K562 (cell line): ENCODE data around the gene SYT7. TPM values are rescaled to one million over a fixed set of nuclear protein-coding genes. Genes with fewer than 3 reads are reported as not detected.
A peak's percentile ranks its signal among the peaks of the same experiment; 100 is the strongest.

Experiments used
- ETV6 ChIP-seq, 3 experiments: fragments of 150-350 bp in 1 of 3; sonication (generic) in 1 of 3; formaldehyde crosslinking in 1 of 3; IDR thresholded peaks; 2 replicates each; pipeline versions ENCODE4 v1.6.1 to v1.8.0; 2014 to 2022; ENCODE audit warnings: borderline replicate concordance in 2 of 3, low read depth in 2 of 3, antibody characterized with exemption in 1 of 3, low read length in 1 of 3, mild to moderate bottlenecking in 1 of 3, missing genetic modification reagents in 1 of 3
- KDM4B ChIP-seq, 2 experiments: fragments of 450-650 bp in 1 of 2; sonication (generic) in 1 of 2; IDR thresholded peaks; 2 replicates each; pipeline ENCODE4 v1.6.1; 2016 to 2017; ENCODE audit warnings: borderline replicate concordance in 2 of 2, antibody characterized with exemption in 1 of 2, low read depth in 1 of 2, mild to moderate bottlenecking in 1 of 2
- KLF13 ChIP-seq: fragments of 450-650 bp; IDR thresholded peaks from 2 replicates; pipeline ENCODE4 v1.6.1; 2016; ENCODE audit warnings: missing genetic modification characterization, low read depth, mild to moderate bottlenecking, missing compliant biosample characterization, moderate library complexity, borderline replicate concordance
- MBD2 ChIP-seq: sonication (generic); IDR thresholded peaks from 2 replicates; pipeline ENCODE4 v1.6.1; 2016; ENCODE audit warnings: low read depth, borderline replicate concordance
- MTA3 ChIP-seq: fragments of 450-650 bp; formaldehyde crosslinking; IDR thresholded peaks from 2 replicates; pipeline ENCODE4 v1.6.1; 2017; ENCODE audit warnings: mild to moderate bottlenecking, borderline replicate concordance
- POU5F1 ChIP-seq: fragments of 150-350 bp; IDR thresholded peaks from 2 replicates; pipeline ENCODE4 v1.6.1; 2014; ENCODE audit warnings: borderline replicate concordance, low read length, low read depth, mild to moderate bottlenecking; ENCODE audit not compliant: partially characterized antibody
- RBM17 ChIP-seq: fragments of 200-400 bp; formaldehyde crosslinking; IDR thresholded peaks from 2 replicates; pipeline ENCODE4 v1.6.1; 2017; ENCODE audit warnings: low read depth, mild to moderate bottlenecking, low read length, borderline replicate concordance
- RBM39 ChIP-seq: fragments of 200-400 bp; formaldehyde crosslinking; optimal IDR thresholded peaks from 2 replicates; pipeline ENCODE3; 2018; ENCODE audit warnings: low read depth, low read length
- SIX5 ChIP-seq, 2 experiments: IDR thresholded peaks; 2 replicates each; pipeline ENCODE4 v1.6.1; 2011; ENCODE audit warnings: low read length in 2 of 2, borderline replicate concordance in 1 of 2, low read depth in 1 of 2, mild to moderate bottlenecking in 1 of 2, moderate library complexity in 1 of 2; ENCODE audit not compliant: insufficient read depth in 1 of 2
- TCFL5 ChIP-seq: fragments of 250-450 bp; sonication (Bioruptor Pico); conservative IDR thresholded peaks from 2 replicates; pipeline ENCODE4 v1.6.1; 2021; ENCODE audit warnings: mild to moderate bottlenecking, moderate library complexity, matching md5 sums
- ZFPM2 ChIP-seq: fragments of 250-450 bp; sonication (Bioruptor Pico); IDR thresholded peaks from 2 replicates; pipeline ENCODE4 v1.5.1; 2022; ENCODE audit warnings: mild to moderate bottlenecking
- ZNF134 ChIP-seq: fragments of 250-450 bp; sonication (Bioruptor Pico); conservative IDR thresholded peaks from 2 replicates; pipeline ENCODE4 v1.4.0; 2020
- ZNF197 ChIP-seq: fragments of 200-800 bp; sonication (Bioruptor generic); IDR thresholded peaks from 2 replicates; pipeline ENCODE4 v1.6.1; 2016; ENCODE audit warnings: low read depth, missing genetic modification characterization, missing compliant biosample characterization
- ZNF384 ChIP-seq: IDR thresholded peaks from 2 replicates; pipeline ENCODE4 v1.6.1; 2012; ENCODE audit warnings: low read depth, low read length, improper control_type of control experiment
- ZNF586 ChIP-seq: fragments of 450-650 bp; formaldehyde crosslinking; conservative IDR thresholded peaks from 2 replicates; pipeline ENCODE4 v1.4.0; 2020; ENCODE audit warnings: mild to moderate bottlenecking, moderate library complexity
- polyA plus RNA-seq, 8 experiments: library from polyadenylated mRNA; depleted of rRNA in 4 of 8; stranded (reverse) in 5 of 8; unstranded in 3 of 8; fragments of >200 nt; fragmentation: Nextera tagmentation in 2 of 8; fragmentation: Illumina TruSeq in 1 of 8; extraction: Ambion mirVana in 2 of 8; extraction: Trizol in 1 of 8; gene quantifications; 2 replicates each; pipeline versions ENCODE4 v1.2.1 to v1.2.3, GENCODE V29; 2011 to 2014; ENCODE audit warnings: inconsistent platforms in 1 of 8, missing spikeins in 1 of 8
- total RNA-seq, 7 experiments: library from RNA; depleted of rRNA in 6 of 7; stranded (reverse); fragments of >200 nt in 6 of 7; fragmentation: Illumina TruSeq in 2 of 7; extraction: Trizol in 2 of 7; gene quantifications; 2 replicates each; pipeline versions ENCODE4 v1.2.1 to v1.2.3, GENCODE V29; 2011 to 2021; ENCODE audit warnings: low replicate concordance in 1 of 7
- TF ChIP-seq, protein P1 (sequence below), 2 experiments: fragments of 450-650 bp in 1 of 2; sonication (generic) in 1 of 2; formaldehyde crosslinking; conservative IDR thresholded peaks; 2 replicates each; pipeline versions ENCODE4 v1.4.0 to v1.8.1; 2020 to 2022; ENCODE audit warnings: mild to moderate bottlenecking in 1 of 2, missing genetic modification reagents in 1 of 2
- TF ChIP-seq, protein P2 (sequence below), 2 experiments: fragments of 200-800 bp in 1 of 2; sonication (Bioruptor generic) in 1 of 2; sonication (generic) in 1 of 2; formaldehyde crosslinking in 1 of 2; IDR thresholded peaks in 1 of 2; conservative IDR thresholded peaks in 1 of 2; 2 replicates each; pipeline versions ENCODE4 v1.5.0 to v1.6.1; 2016 to 2020; ENCODE audit warnings: missing compliant biosample characterization in 1 of 2, missing genetic modification characterization in 1 of 2, missing genetic modification reagents in 1 of 2
- TF ChIP-seq, protein P3 (sequence below): fragments of 250-450 bp; sonication (Bioruptor Pico); IDR thresholded peaks from 2 replicates; pipeline ENCODE4 v1.8.0; 2021; ENCODE audit warnings: borderline replicate concordance, mild to moderate bottlenecking, moderate library complexity; ENCODE audit not compliant: poor library complexity, severe bottlenecking
- TF ChIP-seq, protein P4 (sequence below): fragments of 450-650 bp; IDR thresholded peaks from 2 replicates; pipeline ENCODE4 v1.6.1; 2016; ENCODE audit warnings: mild to moderate bottlenecking

SYT7 gene
- total and polyA plus RNA-seq, 9 of the 15 experiments (the other 6 are each of a cell fraction or from before 2014, with no cell fraction given), result 0.01 to 0.51 (median 0.16) TPM; not detected in 1

DNA sequence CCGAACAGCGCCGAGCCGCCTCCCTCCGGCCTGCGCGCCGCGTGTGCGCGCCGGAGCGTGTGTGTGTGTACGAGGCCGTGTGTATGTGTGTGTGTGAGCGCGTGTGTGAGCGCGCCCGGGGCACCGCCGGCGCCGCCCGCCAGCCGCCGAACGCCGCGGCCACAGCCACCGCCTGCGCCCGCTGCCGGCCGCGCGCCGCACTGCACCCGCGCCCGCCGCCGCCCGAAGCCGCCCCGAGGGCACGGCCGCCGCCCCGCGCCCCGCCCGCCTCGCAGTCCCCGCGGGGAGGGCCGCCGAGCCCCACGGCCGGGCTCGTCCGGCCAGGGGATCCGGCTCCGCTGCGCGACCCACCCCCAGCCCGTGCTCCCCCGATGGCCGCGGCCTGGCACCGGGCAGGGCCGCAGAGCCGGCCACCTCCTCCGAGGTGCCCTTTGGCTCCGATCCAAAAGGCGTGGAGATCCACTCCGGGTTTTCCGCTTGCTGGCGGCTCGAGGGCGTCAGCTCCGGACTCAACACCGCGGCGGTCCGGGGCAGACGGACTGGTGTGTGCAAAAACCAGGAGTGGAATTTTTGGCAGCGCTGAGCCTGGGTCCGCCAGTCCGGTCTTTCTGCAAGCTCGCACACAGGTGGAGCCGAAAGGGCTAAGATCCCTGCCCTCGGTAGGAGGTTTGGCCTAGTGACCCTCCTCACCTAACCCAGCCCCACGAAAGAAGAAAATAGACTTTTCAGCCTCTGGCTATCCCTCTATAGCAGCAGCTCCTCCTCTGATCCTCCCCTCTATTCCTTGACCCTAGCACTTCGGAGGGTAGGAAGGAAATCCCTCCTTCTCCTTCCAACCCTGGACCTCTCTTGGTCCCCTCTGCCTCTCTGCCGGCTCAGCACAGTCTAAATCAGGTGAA lies at the start of gene SYT7 (continued):
- TF ChIP-seq RBM39, result no peak
- TF ChIP-seq, protein P1, sequence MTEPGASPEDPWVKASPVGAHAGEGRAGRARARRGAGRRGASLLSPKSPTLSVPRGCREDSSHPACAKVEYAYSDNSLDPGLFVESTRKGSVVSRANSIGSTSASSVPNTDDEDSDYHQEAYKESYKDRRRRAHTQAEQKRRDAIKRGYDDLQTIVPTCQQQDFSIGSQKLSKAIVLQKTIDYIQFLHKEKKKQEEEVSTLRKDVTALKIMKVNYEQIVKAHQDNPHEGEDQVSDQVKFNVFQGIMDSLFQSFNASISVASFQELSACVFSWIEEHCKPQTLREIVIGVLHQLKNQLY (CRISPR knock-in tag; conservative IDR thresholded peaks at IDR 0.05), result no peak
- no peak for TF ChIP-seq POU5F1
- TF ChIP-seq MTA3, result peak; percentile 89
- no peak for TF ChIP-seq ZNF384
- TF ChIP-seq KLF13 (tag), result peak; percentile 52; the same call in 1 of the 2 replicates
- TF ChIP-seq ZNF197 (CRISPR knock-in tag), result no peak
- no peak for TF ChIP-seq ZFPM2
- TF ChIP-seq ZNF134, result no peak
- TF ChIP-seq RBM17, result no peak
- no peak for TF ChIP-seq MBD2
- TF ChIP-seq, protein P2, sequence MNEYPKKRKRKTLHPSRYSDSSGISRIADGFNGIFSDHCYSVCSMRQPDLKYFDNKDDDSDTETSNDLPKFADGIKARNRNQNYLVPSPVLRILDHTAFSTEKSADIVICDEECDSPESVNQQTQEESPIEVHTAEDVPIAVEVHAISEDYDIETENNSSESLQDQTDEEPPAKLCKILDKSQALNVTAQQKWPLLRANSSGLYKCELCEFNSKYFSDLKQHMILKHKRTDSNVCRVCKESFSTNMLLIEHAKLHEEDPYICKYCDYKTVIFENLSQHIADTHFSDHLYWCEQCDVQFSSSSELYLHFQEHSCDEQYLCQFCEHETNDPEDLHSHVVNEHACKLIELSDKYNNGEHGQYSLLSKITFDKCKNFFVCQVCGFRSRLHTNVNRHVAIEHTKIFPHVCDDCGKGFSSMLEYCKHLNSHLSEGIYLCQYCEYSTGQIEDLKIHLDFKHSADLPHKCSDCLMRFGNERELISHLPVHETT (CRISPR knock-in tag; conservative IDR thresholded peaks at IDR 0.05 in 1 of 2, IDR thresholded peaks at IDR 0.05 in 1 of 2), result no peak; a peak in 1 of 4 replicates
- TF ChIP-seq, protein P3, sequence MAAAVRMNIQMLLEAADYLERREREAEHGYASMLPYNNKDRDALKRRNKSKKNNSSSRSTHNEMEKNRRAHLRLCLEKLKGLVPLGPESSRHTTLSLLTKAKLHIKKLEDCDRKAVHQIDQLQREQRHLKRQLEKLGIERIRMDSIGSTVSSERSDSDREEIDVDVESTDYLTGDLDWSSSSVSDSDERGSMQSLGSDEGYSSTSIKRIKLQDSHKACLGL (CRISPR knock-in tag), result no peak
- TF ChIP-seq, protein P4, sequence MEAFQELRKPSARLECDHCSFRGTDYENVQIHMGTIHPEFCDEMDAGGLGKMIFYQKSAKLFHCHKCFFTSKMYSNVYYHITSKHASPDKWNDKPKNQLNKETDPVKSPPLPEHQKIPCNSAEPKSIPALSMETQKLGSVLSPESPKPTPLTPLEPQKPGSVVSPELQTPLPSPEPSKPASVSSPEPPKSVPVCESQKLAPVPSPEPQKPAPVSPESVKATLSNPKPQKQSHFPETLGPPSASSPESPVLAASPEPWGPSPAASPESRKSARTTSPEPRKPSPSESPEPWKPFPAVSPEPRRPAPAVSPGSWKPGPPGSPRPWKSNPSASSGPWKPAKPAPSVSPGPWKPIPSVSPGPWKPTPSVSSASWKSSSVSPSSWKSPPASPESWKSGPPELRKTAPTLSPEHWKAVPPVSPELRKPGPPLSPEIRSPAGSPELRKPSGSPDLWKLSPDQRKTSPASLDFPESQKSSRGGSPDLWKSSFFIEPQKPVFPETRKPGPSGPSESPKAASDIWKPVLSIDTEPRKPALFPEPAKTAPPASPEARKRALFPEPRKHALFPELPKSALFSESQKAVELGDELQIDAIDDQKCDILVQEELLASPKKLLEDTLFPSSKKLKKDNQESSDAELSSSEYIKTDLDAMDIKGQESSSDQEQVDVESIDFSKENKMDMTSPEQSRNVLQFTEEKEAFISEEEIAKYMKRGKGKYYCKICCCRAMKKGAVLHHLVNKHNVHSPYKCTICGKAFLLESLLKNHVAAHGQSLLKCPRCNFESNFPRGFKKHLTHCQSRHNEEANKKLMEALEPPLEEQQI, result no peak
- TF ChIP-seq KDM4B (IDR thresholded peaks at IDR 0.05; ENCODE audit: borderline replicate concordance in 2 of 2, low read depth in 1 of 2), result no peak
- no peak for TF ChIP-seq ZNF586 (CRISPR knock-in tag)
- no peak for TF ChIP-seq TCFL5
- TF ChIP-seq ETV6 (IDR thresholded peaks at IDR 0.05; ENCODE audit: borderline replicate concordance in 1 of 2, low read depth in 2 of 2, low read length in 1 of 2), result no peak
- no peak for TF ChIP-seq ETV6 (CRISPR knock-in tag; IDR thresholded peaks at IDR 0.05; ENCODE audit: borderline replicate concordance)
- no peak for TF ChIP-seq SIX5 (IDR thresholded peaks at IDR 0.05; ENCODE audit: borderline replicate concordance in 1 of 2, insufficient read depth in 1 of 2, low read depth in 1 of 2, low read length in 2 of 2)
